ENCODE measurements around the gene MARCHF3.

MARCHF3 gene

GRCh38 chr5:126983874-126984266 lies 46.5 kb downstream of the MARCHF3 start:
- no peak for DNase-seq (ENCODE audit: low read depth, low spot score)

DNA sequence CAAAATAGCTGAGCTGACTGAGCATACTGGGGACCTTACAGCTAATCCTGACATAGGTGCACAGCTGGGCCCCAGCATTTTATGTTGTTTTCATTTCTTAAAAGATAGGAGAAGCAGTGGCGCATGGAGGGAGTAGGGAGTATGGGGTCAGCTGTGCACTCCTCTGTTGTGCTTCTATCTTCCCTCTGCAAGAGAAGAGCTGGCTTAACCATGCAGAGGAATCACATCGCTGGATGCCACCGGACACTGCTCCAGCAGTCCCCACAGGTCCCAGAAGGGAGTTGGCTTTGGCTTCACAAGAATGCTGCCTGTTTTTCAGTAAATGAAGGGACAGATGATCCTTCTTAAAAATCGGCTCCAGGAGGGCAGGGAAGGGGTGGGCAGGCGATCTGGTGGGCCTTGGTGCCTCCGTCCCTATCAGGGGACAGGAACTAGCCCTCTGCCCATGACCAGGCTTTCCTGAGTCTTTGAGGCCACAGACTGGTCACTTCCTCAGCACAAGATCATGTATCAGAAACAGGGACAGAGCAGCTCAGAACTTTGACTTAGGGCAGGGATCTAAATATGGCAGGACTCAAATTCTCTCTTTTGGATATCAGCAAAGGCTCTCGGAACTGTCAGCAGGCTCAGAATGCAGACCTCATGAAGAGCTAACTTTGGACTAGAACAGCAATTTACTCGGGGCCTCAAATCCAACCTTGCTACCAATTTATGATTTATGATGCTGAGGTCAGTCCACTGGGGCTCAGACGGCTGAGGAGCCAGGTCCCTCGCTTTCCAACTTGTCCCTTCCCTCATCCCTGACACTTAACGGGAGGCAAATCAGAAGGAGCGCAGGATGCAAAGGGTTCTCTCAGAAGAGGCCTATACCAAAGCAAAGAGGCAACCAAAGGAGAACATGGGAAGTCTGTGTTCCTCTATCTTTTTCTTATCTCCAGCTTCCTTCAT lies 47.2 kb downstream of the MARCHF3 start:
- no peak for DNase-seq (ENCODE audit: low read depth, low spot score)

- no peak for DNase-seq (ENCODE audit: low read depth, low spot score)
Measured at GRCh38 chr5:126982202-126982601, 48.2 kb downstream of the MARCHF3 start.

GRCh38 chr5:126981701-126982100 lies 48.7 kb downstream of the MARCHF3 start:
- no peak for DNase-seq (ENCODE audit: low read depth, low spot score)

DNA sequence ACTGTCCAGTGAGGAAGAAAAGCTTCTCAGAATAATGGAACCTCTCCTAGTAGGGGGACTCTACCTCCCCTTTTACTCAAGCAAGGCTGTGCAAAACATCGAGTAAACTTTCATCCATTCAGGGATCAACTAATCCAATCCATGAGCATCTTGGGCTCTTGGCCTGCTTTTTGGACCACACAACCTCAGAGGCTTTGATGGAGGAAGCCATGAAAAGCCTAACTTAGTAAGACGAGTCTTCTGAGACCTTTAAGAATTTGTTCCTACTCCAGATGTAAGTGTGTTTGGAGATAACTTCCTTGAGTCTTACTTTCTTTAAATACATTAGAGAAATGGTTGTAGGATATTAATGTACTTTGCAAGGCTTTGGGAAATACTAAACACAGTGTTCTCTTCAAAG lies 49.1 kb downstream of the MARCHF3 start:
- no peak for DNase-seq (ENCODE audit: low read depth, low spot score)

DNA sequence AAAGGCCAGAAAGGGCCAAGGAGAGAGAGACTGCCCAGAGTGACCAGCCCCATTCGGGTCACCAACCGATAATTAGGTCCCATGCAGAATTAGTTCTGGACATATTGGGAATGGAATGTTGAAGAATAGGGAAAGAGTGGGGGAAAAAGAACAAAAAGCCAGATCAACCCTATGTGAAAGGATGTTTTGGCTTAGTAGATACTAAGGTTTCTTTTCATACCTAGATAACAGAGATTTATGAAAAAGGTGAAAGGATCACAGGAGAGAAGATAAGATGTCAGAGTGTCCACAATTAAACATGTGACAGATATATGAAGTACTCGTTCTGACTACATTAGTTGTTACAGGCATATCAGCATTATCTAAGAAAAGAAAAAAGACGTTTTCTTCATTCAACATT lies 52.1 kb downstream of the MARCHF3 start:
- no peak for DNase-seq (ENCODE audit: low read depth, low spot score)

- DNase-seq (ENCODE audit: low read depth, low spot score): no peak
Measured at GRCh38 chr5:126976520-126977172, 53.7 kb downstream of the MARCHF3 start.

GRCh38 chr5:126975796-126976195 lies 54.6 kb downstream of the MARCHF3 start:
- no peak for DNase-seq (ENCODE audit: low read depth, low spot score)

GRCh38 chr5:126973193-126973592 lies 57.2 kb downstream of the MARCHF3 start:
- DNase-seq (ENCODE audit: low read depth, low spot score): no peak

DNA sequence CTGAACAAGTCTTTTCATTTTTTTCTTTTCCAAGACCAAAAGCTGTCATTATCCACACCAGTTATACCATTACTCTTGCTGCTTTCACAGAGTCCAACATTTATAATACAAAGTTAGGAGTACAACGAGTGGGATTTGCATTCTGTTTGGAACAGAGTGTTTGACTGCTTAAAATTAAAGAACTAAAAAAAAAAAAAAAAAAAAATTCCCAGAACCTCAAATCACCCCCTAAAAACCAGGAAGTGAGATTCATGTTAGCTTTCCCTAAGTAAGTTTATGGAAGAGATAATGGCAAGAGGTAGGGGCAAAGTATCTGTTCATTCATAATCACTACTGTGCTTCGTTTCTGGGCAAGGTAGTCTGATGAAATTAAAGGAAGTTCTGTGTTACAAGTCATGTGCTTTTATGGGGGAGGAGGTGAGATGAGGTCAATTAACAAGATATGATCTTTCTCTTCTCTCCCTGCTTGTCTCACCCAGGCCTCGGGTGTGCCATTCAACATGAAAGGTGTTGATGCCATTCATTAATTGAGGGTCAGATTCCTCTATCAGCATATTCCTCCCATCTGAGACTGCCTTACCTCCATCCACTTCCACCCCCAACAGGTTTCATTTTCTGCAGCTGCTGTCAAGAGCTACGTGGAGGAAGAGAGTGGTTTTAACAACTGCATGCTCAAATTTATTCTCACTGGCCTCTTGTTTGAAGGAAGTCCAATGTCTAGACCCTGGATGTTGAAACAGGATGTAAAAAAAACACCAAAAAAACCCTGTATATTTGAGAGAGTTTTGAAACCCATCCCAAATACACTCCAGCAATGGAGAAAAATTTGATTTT lies 58.1 kb downstream of the MARCHF3 start:
- no peak for DNase-seq (ENCODE audit: low read depth, low spot score)

GRCh38 chr5:126971455-126972031 lies 58.8 kb downstream of the MARCHF3 start:
- no peak for DNase-seq (ENCODE audit: low read depth, low spot score)

DNA sequence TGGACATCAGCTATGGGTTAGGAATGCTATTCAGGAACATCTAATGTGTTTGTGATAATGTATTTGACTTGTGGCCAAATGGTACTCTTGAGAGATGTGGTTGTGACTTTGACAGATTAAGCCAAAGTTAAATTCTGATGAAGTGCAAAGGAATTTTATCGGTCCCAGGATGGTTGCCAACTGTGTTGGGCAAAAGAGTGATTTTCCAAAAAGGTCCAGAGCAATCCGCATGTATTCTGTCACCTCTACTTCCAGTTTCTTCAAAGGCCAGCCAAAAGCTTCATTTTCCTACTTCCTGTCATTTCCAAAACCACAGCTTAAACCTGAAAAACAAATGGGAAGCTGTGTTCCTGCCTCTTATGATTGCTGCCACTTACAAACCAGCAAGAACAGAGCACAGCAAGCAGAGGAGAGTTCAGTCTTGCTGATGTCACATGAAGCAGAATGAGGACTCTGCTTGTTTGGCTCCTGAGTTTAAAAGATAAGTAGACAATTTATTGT lies 59.8 kb downstream of the MARCHF3 start:
- DNase-seq (ENCODE audit: low read depth, low spot score): no peak

DNA sequence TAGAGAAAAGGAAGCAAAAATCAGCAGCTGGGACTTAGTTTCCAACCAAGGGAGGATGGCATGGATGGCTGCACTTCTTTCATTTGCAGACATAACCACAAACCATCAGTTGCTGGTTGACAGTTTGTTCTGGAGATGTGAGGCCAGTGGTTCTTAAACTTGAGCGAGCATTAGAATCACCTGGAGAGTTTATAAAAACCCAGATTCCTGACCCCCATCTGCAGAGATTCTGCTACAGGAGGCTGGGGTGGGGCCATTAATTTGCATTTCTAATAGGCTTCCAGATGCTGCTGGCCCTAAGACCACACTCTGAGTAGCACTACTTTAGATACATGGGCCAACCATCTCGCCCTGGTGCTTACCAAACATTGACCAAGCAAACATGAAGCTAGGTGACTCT lies 60.8 kb downstream of the MARCHF3 start:
- DNase-seq (ENCODE audit: low read depth, low spot score): no peak

GRCh38 chr5:126967808-126968466 lies 62.4 kb downstream of the MARCHF3 start:
- DNase-seq (ENCODE audit: low read depth, low spot score): no peak

GRCh38 chr5:126965487-126965886 lies 64.9 kb downstream of the MARCHF3 start:
- DNase-seq (ENCODE audit: low read depth, low spot score): no peak

DNA sequence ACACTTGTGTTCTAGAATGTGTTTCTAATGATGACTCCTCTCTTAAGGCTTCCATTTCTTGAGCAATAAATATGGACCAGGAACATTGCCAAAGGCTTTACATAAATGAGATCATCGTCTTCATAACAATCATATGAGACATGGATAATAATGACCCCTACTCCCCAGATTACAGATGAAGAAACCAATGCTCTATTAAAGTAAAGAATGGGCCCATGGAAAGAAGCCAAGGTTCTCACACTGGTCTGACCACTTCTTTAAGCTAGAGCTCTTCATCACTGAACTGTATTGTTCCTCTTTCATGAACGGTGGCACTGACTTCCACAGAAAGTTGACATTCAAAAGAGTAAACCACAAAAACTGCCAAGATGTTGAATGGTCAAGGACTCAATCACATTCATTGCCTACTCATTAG lies 65.3 kb downstream of the MARCHF3 start:
- no peak for DNase-seq (ENCODE audit: low read depth, low spot score)

DNA sequence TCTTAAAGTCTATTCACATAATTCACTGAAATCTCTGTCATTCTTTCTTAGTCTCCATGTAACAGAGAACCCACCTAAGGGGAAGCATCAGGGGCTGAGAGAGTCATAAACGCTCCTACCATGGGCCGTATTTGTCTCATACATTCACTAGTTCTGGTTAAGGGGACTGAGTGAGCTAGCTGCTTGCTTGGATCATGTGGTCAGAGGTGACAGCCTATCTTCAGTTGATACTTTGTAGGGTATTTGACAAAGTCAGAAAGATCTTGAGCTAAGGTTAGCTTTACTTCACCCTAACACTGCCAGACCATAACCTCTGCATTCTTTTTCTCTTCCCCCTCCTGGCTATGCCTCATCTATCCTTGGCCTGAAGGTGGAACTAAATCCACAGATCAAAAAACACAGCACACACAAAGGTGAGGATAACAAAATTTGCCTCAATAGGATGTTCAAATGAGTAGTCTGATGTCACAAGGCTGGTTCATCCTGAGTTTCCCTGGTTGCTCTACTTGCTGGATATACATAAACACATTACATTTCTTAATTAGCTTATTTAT lies 66.5 kb downstream of the MARCHF3 start:
- no peak for DNase-seq (ENCODE audit: low read depth, low spot score)

DNA sequence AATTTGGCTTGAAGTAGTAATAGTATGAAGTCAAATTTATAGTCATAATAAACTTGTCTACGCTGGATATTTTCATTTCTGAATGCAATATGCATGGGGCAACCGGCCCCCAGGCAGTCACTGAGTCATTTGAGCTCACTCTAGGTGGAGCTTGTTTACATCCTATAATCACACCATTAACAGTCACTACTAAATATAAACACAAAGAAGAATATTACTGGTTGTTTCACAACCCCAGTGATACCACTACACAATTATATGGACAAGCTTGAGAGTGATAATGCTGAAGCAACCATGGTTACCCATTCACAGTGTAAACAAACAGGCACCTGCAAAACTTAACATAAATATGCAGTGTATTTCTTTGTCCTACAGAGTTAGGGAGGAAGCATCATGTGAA lies 68.7 kb downstream of the MARCHF3 start:
- DNase-seq (ENCODE audit: low read depth, low spot score): no peak

- no peak for DNase-seq (ENCODE audit: low read depth, low spot score)
Measured at GRCh38 chr5:126961128-126961527, 69.2 kb downstream of the MARCHF3 start.

- DNase-seq (ENCODE audit: low read depth, low spot score): no peak
Measured at GRCh38 chr5:126959188-126959587, 71.2 kb downstream of the MARCHF3 start.

DNA sequence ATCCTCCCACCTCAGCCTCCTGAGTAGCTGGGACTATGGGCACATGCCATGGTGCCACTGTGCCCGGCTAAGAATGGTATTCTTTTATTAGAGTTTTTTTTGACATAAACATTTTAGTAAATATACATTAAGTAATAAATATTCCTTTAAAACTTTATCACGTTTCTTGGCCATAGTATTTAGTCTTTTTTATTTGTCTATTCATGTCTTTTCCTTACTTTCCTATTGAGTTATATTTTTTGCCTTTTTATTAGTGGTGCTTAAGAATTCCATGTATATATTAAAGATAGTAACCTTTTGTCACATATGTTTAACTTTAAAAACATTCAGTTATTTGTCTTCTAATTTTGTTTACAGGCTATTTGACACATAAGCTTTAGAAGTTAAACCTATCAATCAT lies 73.4 kb downstream of the MARCHF3 start:
- DNase-seq (ENCODE audit: low read depth, low spot score): no peak
